HCT116 (cell line): ENCODE measurements around the gene TEX29. TPM values are rescaled to one million over a fixed set of nuclear protein-coding genes. Genes with fewer than 3 reads are reported as not detected.

Source experiments
- ATAC-seq: fragments of 200-7000 bp; cut with Tn5 transposase; 2 replicates; pipeline ENCODE4 v1.9.1; 2020; ENCODE audit warnings: mild to moderate bottlenecking, moderate library complexity
- BruUV-seq: library from RNA; stranded (reverse); fragments of 400-500 nt; replicated peaks from 2 replicates; lab custom pipeline; 2021; lab: Mats Ljungman, UMichigan
- CTCF ChIA-PET: fragments of 300-600 bp; sonication (Branson Sonifier 250); formaldehyde crosslinking; loops from one replicate; lab custom pipeline; 2021; ENCODE audit warnings: antibody characterized with exemption; lab: Charles Lee
- POLR2A ChIA-PET: fragments of 300-600, 350-600 bp; sonication (Branson Sonifier 250); formaldehyde crosslinking; loops from one replicate; lab custom pipeline; 2021; ENCODE audit warnings: antibody characterized with exemption; lab: Charles Lee
- RAD21 ChIA-PET, 2 experiments: fragments of 300-600 bp; sonication (Branson Sonifier 250); formaldehyde crosslinking; loops; one replicate each; lab custom pipeline; 2023; ENCODE audit warnings: low total read pairs in 2 of 2; ENCODE audit not compliant: uncharacterized antibody in 2 of 2, unreplicated experiment in 2 of 2, low non-redundant PET in 1 of 2; lab: Charles Lee
- DNase-seq: peaks from one replicate; pipeline ENCODE4 v3.0.0-alpha.2; 2010; ENCODE audit warnings: low read depth, low spot score
- H2AFZ ChIP-seq: fragments of 200-600 bp; shearing (Covaris generic), sonication (generic); 2 replicates; pipeline ENCODE4 v1.6.1; 2017; ENCODE audit warnings: low read depth, mixed run types, mixed read lengths, antibody characterized with exemption, low read length; ENCODE audit not compliant: poor library complexity, severe bottlenecking
- H3K27ac ChIP-seq: 2 replicates; pipeline ENCODE4 v1.5.1; 2012; ENCODE audit warnings: low read depth, low read length
- H3K27me3 ChIP-seq: fragments of 200-600 bp; sonication (generic); 2 replicates; pipeline ENCODE4 v1.6.1; 2016; ENCODE audit warnings: mixed run types, low read length, mixed read lengths; ENCODE audit not compliant: insufficient read depth
- H3K36me3 ChIP-seq, 2 experiments: fragments of 200-500 bp in 1 of 2; fragments of 200-600 bp in 1 of 2; sonication (Bioruptor generic) in 1 of 2; sonication (generic) in 1 of 2; 2 replicates each; pipeline versions ENCODE4 v1.5.1 to v1.6.1; 2014 to 2016; ENCODE audit warnings: low read length in 2 of 2, inconsistent platforms in 1 of 2, mixed read lengths in 1 of 2, mixed run types in 1 of 2; ENCODE audit not compliant: insufficient read depth in 2 of 2, control insufficient read depth in 1 of 2
- H3K4me1 ChIP-seq, 2 experiments: fragments of 200-600 bp in 1 of 2; sonication (generic) in 1 of 2; 2 replicates each; pipeline versions ENCODE4 v1.5.1 to v1.6.1; 2012 to 2017; ENCODE audit warnings: low read length in 2 of 2, inconsistent platforms in 1 of 2, mild to moderate bottlenecking in 1 of 2, mixed read lengths in 1 of 2, mixed run types in 1 of 2, moderate library complexity in 1 of 2; ENCODE audit not compliant: insufficient read depth in 2 of 2, control insufficient read depth in 1 of 2
- H3K4me2 ChIP-seq: fragments of 200-600 bp; sonication (generic); 2 replicates; pipeline ENCODE4 v1.6.1; 2017; ENCODE audit warnings: mixed run types, low read length, mixed read lengths
- H3K4me3 ChIP-seq, 2 experiments: fragments of 200-600 bp in 1 of 2; sonication (generic) in 1 of 2; replicated peaks in 1 of 2; 2 replicates each; pipeline ENCODE4 v1.5.1; 2011 to 2016; ENCODE audit warnings: low read length in 2 of 2, control low read depth in 1 of 2, low read depth in 1 of 2, mild to moderate bottlenecking in 1 of 2, mixed read lengths in 1 of 2, mixed run types in 1 of 2
- H3K79me2 ChIP-seq: fragments of 200-600 bp; sonication (generic); 2 replicates; pipeline ENCODE4 v1.6.1; 2017; ENCODE audit warnings: mild to moderate bottlenecking, mixed run types, low read length, moderate library complexity, mixed read lengths; ENCODE audit not compliant: insufficient read depth
- H3K9ac ChIP-seq: fragments of 200-600 bp; sonication (generic); 2 replicates; pipeline ENCODE4 v1.6.1; 2016; ENCODE audit warnings: low read length, mixed read lengths
- H3K9me2 ChIP-seq: fragments of 200-600 bp; sonication (generic), shearing (Covaris generic); 2 replicates; pipeline ENCODE4 v1.6.1; 2017; ENCODE audit warnings: mixed run types, mild to moderate bottlenecking, moderate library complexity; ENCODE audit not compliant: insufficient read depth
- H3K9me3 ChIP-seq, 2 experiments: fragments of 200-500 bp in 1 of 2; fragments of 200-600 bp in 1 of 2; sonication (Bioruptor generic) in 1 of 2; sonication (generic) in 1 of 2; 2 replicates each; pipeline ENCODE4 v1.6.1; 2014 to 2017; ENCODE audit warnings: low read length in 2 of 2, mixed read lengths in 2 of 2, inconsistent platforms in 1 of 2, low read depth in 1 of 2, mild to moderate bottlenecking in 1 of 2, mixed run types in 1 of 2, moderate library complexity in 1 of 2; ENCODE audit not compliant: control insufficient read depth in 1 of 2, insufficient read depth in 1 of 2
- H4K20me1 ChIP-seq: fragments of 200-600 bp; sonication (generic), shearing (Covaris generic); 2 replicates; pipeline ENCODE4 v1.6.1; 2017; ENCODE audit warnings: mixed run types, mild to moderate bottlenecking, moderate library complexity; ENCODE audit not compliant: insufficient read depth
- CTCF ChIP-seq, 3 experiments: fragments of 200-600 bp in 1 of 3; sonication (generic) in 1 of 3; IDR thresholded peaks in 2 of 3; conservative IDR thresholded peaks in 1 of 3; 2 replicates each; pipeline ENCODE4 v1.5.1; 2012 to 2017; ENCODE audit warnings: low read depth in 2 of 3, low read length in 2 of 3, antibody characterized with exemption in 1 of 3, borderline replicate concordance in 1 of 3, control low read depth in 1 of 3, mild to moderate bottlenecking in 1 of 3, mixed read lengths in 1 of 3, mixed run types in 1 of 3, moderate library complexity in 1 of 3; ENCODE audit not compliant: insufficient read depth in 1 of 3
- EZH2 ChIP-seq: fragments of 200-600 bp; sonication (generic); IDR thresholded peaks from 2 replicates; pipeline ENCODE4 v1.6.1; 2017; ENCODE audit warnings: antibody characterized with exemption, mixed run types
- EZH2phosphoT487 ChIP-seq: fragments of 200-600 bp; IDR thresholded peaks from 2 replicates; pipeline ENCODE4 v1.6.1; 2018; ENCODE audit warnings: antibody characterized with exemption, borderline replicate concordance
- FOSL1 ChIP-seq: IDR thresholded peaks from 2 replicates; pipeline ENCODE4 v1.6.1; 2012; ENCODE audit warnings: low read depth
- JUND ChIP-seq: IDR thresholded peaks from 2 replicates; pipeline ENCODE4 v1.6.1; 2012
- MAX ChIP-seq: IDR thresholded peaks from 2 replicates; pipeline ENCODE4 v1.6.1; 2012
- POLR2A ChIP-seq: IDR thresholded peaks from 2 replicates; pipeline ENCODE4 v1.7.0; 2011; ENCODE audit warnings: borderline replicate concordance; ENCODE audit not compliant: insufficient read depth, insufficient read length; ENCODE audit errors: extremely low read depth
- POLR2AphosphoS5 ChIP-seq: IDR thresholded peaks from 2 replicates; pipeline ENCODE4 v1.6.1; 2011; ENCODE audit warnings: mild to moderate bottlenecking, low read depth, low read length, moderate library complexity
- RAD21 ChIP-seq: IDR thresholded peaks from 2 replicates; pipeline ENCODE4 v1.6.1; 2012; ENCODE audit warnings: low read depth, mild to moderate bottlenecking
- REST ChIP-seq: IDR thresholded peaks from 2 replicates; pipeline ENCODE4 v1.6.1; 2012; ENCODE audit warnings: low read depth
- TCF7L2 ChIP-seq: IDR thresholded peaks from 2 replicates; pipeline ENCODE4 v1.7.0; 2011; ENCODE audit warnings: borderline replicate concordance, inconsistent platforms; ENCODE audit not compliant: insufficient read depth, insufficient read length; ENCODE audit errors: extremely low read depth
- YY1 ChIP-seq: IDR thresholded peaks from 2 replicates; pipeline ENCODE4 v1.6.1; 2011; ENCODE audit warnings: low read length, low read depth, moderate library complexity, mild to moderate bottlenecking; ENCODE audit not compliant: insufficient replicate concordance; ENCODE audit errors: extremely low read depth
- intact Hi-C: fragments of 100-400 bp; cut with micrococcal nuclease; formaldehyde crosslinking; loops from 2 replicates; pipeline ENCODE4 v1.10.0; 2022
- total RNA-seq: library from RNA; stranded (reverse); gene quantifications from one replicate; pipeline ENCODE4 v1.2.1, GENCODE V29; 2021; ENCODE audit not compliant: unreplicated experiment

Gene TEX29
- total RNA-seq, 1 experiment from 2014 or later, result not detected

- H3K9me2 ChIP-seq, result no peaks in the 10 kb centered on the region
- H3K4me3 ChIP-seq, result no peak overlapping the region
- DNase-seq (no peak), ATAC-seq (peak; percentile 29; the same call in 1 of the 2 replicates)
- H4K20me1 ChIP-seq, result no peaks in the 10 kb centered on the region
- CTCF ChIA-PET, result no interaction called here
- RAD21 ChIA-PET, result no interaction called here
- BruUV-seq, result no TSS peak
- H3K9me3 ChIP-seq, result no peaks in the 10 kb centered on the region
- no peaks in the 10 kb centered on the region for H3K27me3 ChIP-seq
- no peaks in the 10 kb centered on the region for H3K79me2 ChIP-seq
- no peaks in the 10 kb centered on the region for H3K4me1 ChIP-seq
- intact Hi-C loops, result no loop called here
- H2AFZ ChIP-seq, result no peak overlapping the region
- no peak for TF ChIP-seq EZH2
- TF ChIP-seq POLR2A, result no peak
- no peak for TF ChIP-seq RAD21
- TF ChIP-seq POLR2AphosphoS5, result no peak
- no peak for TF ChIP-seq TCF7L2
- no peak for TF ChIP-seq EZH2phosphoT487
- TF ChIP-seq CTCF (IDR thresholded peaks at IDR 0.05 in 2 of 3, conservative IDR thresholded peaks at IDR 0.05 in 1 of 3; ENCODE audit: borderline replicate concordance in 1 of 3, insufficient read depth in 1 of 3, low read depth in 2 of 3, low read length in 2 of 3), result no peak
- TF ChIP-seq MAX, result no peak
- TF ChIP-seq REST, result no peak
- TF ChIP-seq YY1, result no peak
- no peak for TF ChIP-seq JUND
- no peak for TF ChIP-seq FOSL1
- no peak overlapping the region for H3K27ac ChIP-seq
- H3K36me3 ChIP-seq, result no peaks in the 10 kb centered on the region
- H3K9ac ChIP-seq, result no peak overlapping the region
- POLR2A ChIA-PET, result no interaction called here
- H3K4me2 ChIP-seq, result no peak overlapping the region
Observed at GRCh38 chr13:111343186-111343805, 22.9 kb downstream of the TEX29 start.
